Activated naive CD8-positive, alpha-beta T cell treated with anti-CD3 and anti-CD28 coated beads, Interleukin-2, amount 10 ng/mL, durations not matched to agents 7 days and 5 days (primary cell): ENCODE measurements around the gene RTTN. TPM values are rescaled to one million over a fixed set of nuclear protein-coding genes. Genes with fewer than 3 reads are reported as not detected.

ENCODE experiments used
- ATAC-seq: fragments of 150-1000 bp; cut with Tn5 transposase; one replicate; pipeline ENCODE4 v1.10.0; 2021; ENCODE audit warnings: low read depth, moderate library complexity
- POLR2A ChIA-PET: fragments of 350-600 bp; sonication (Branson Sonifier 250); formaldehyde crosslinking; loops from one replicate; lab custom pipeline; 2021; ENCODE audit warnings: antibody characterized with exemption; lab: Charles Lee
- DNase-seq: peaks from one replicate; pipeline ENCODE4 v3.0.0; 2021
- H3K27ac Mint-ChIP-seq: one replicate; pipeline ENCODE4 v1.8.0; 2022; ENCODE audit warnings: mild to moderate bottlenecking, mixed read lengths
- H3K27me3 Mint-ChIP-seq: one replicate; pipeline ENCODE4 v1.8.0; 2022; ENCODE audit warnings: mild to moderate bottlenecking, moderate library complexity, mixed read lengths
- H3K36me3 Mint-ChIP-seq: one replicate; pipeline ENCODE4 v1.8.0; 2021; ENCODE audit warnings: mild to moderate bottlenecking, mixed read lengths
- H3K4me1 Mint-ChIP-seq: one replicate; pipeline ENCODE4 v1.8.0; 2021; ENCODE audit warnings: mixed read lengths
- H3K4me3 Mint-ChIP-seq: one replicate; pipeline ENCODE4 v1.8.0; 2022; ENCODE audit warnings: mild to moderate bottlenecking, moderate library complexity, mixed read lengths
- H3K9me3 Mint-ChIP-seq: one replicate; pipeline ENCODE4 v1.8.0; 2021; ENCODE audit warnings: mixed read lengths
- total RNA-seq, 2 experiments: library from RNA; stranded (reverse); gene quantifications; one replicate each; pipeline ENCODE4 v1.2.3, GENCODE V29; 2021

The RTTN gene
- total RNA-seq, 2 experiments from 2014 or later, result 32.5 to 32.8 TPM

DNA sequence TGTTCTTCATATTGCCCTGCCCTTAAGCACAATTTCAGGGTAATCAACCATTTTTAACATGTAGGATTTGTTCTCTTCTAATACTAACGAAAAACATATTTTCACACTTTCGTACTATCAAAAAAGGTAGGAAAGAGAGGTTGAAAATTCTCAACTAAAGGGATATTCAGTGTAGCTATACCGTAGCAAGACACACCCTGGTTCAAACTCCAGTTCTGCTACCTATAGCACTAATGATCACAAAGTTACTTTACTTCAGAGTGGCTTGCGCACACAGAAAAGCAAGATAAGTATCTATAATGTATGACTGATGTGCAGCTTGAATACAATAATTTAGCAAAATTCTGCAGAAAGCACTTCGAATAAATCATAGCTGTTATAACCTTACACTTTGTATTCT is 132.1 kb downstream of the RTTN start:
- Mint-ChIP-seq H3K9me3 (no peaks in the 10 kb centered on the region), H3K4me1 (peaks cover 7% of the 10 kb centered on the region), H3K27ac (no peak overlapping the region), H3K36me3 (peaks cover 17% of the 10 kb centered on the region), H3K4me3 (no peak overlapping the region), H3K27me3 (no peaks in the 10 kb centered on the region)
- DNase-seq, result no peak
- ATAC-seq, result no peak
- POLR2A ChIA-PET, result no interaction called here

DNA sequence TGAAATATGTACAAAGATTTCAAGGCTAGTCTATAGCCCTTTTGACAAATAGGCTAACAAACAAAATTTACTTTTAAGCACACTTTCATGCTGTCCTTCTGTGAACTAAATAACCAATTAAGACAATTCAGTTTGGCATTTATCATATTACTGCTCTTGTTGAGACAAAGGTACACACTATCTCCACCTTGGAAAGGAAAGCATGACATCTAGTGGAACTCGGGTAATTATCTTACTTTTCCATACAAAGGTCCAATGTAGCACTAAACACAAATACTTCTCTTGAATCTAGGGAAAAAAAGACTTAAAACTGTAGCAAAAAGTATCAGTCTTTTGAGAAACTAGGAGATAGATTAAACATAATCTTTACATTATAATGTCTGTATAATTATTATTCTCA is 132.8 kb downstream of the RTTN start:
- Mint-ChIP-seq H3K36me3 (peaks cover 15% of the 10 kb centered on the region), H3K27me3 (no peaks in the 10 kb centered on the region), H3K4me1 (peaks cover 7% of the 10 kb centered on the region), H3K27ac (no peak overlapping the region), H3K4me3 (no peak overlapping the region), H3K9me3 (no peaks in the 10 kb centered on the region)
- POLR2A ChIA-PET, result no interaction called here
- ATAC-seq (no peak), DNase-seq (no peak)

DNA sequence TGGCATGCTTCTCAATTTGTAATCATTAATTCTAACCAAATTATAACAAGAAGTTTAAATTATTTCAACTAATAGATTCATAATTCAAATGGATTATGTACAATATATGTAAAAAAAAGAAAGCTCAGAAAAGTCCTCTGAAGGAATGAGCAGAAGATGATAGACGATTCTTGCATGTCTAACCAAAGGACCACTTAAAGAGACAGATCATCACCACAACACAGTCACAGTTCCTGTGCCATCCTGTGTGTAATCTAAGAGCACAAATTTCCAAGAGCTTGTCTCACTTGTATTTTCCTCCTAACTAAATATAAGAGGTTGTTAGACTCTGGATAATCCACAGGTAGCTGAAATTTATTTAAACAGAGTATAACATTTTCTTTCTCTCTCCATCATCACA is 135.5 kb downstream of the RTTN start:
- Mint-ChIP-seq H3K36me3 (peaks cover 18% of the 10 kb centered on the region), H3K9me3 (no peaks in the 10 kb centered on the region), H3K27me3 (no peaks in the 10 kb centered on the region), H3K27ac (no peak overlapping the region), H3K4me3 (no peak overlapping the region), H3K4me1 (peaks cover 7% of the 10 kb centered on the region)
- DNase-seq (no peak), ATAC-seq (no peak)
- POLR2A ChIA-PET, result no interaction called here

DNA sequence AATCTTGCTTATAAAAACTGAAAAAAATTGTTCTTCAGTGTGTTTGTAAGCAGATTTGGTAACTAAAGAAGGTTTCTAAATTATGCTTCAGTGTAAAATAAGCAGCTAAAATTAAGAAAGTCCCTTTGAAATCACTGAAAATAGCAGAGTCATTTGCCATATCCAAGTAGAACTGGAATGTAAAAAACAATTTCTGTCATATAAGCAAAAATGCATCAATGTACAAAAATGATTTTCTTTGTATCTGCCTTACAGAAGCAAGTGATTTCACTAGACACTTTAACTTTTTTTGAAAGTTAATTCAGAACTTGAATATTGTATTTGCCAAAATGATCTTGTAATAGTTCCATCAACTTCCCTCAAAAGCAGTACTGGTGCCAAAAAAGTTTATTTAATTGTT is 136.1 kb downstream of the RTTN start:
- H3K36me3 Mint-ChIP-seq, result peaks cover 19% of the 10 kb centered on the region
- ATAC-seq (no peak), DNase-seq (no peak)
- no peaks in the 10 kb centered on the region for H3K27me3 Mint-ChIP-seq
- no peaks in the 10 kb centered on the region for H3K9me3 Mint-ChIP-seq
- peaks cover 7% of the 10 kb centered on the region for H3K4me1 Mint-ChIP-seq
- H3K27ac Mint-ChIP-seq, result no peak overlapping the region
- POLR2A ChIA-PET, result no interaction called here
- no peak overlapping the region for H3K4me3 Mint-ChIP-seq

DNA sequence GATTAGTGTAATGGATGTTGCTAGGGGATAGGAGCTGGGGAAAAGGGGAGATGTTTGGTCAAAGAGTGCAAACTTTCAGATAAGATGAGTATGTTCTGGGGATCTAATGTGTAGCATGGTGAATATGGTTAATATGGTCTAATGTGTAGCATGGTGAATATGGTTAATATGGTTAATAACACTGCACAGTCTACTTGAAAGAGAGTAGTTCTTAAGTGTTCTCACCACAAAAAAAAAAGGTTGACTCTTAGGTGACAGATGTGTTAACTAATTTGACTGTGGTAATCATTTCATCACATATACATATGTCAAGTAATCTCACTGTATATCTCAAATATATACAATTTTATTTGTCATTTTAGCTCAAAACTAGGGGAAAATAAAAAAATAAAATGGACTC is 136.5 kb downstream of the RTTN start:
- Mint-ChIP-seq H3K27me3 (no peaks in the 10 kb centered on the region), H3K27ac (no peak overlapping the region), H3K4me1 (peaks cover 7% of the 10 kb centered on the region), H3K4me3 (no peak overlapping the region), H3K36me3 (peaks cover 20% of the 10 kb centered on the region), H3K9me3 (no peaks in the 10 kb centered on the region)
- POLR2A ChIA-PET, result no interaction called here
- DNase-seq, result no peak
- no peak for ATAC-seq

DNA sequence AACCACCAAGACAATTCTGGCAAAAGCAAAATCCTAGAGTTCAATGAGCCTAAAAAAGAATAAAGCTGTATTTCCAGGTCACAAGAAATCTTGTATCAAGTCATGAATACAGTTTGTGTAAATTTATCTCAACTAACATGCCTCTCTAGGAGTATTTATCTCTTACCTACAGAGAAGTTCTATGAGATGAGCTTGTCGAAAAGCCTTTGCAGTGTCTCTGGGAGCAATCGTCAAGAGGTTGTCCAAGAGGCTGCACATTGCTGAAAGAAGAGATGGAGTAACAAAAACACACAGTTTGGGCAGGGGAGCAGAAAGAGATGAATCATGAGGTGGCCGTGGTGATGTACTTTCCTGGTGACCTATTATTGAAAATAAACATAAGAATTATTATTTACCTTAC is 145.8 kb downstream of the RTTN start:
- Mint-ChIP-seq H3K27me3 (no peaks in the 10 kb centered on the region), H3K36me3 (peaks cover 31% of the 10 kb centered on the region), H3K27ac (no peak overlapping the region), H3K4me1 (peaks cover 4% of the 10 kb centered on the region), H3K9me3 (no peaks in the 10 kb centered on the region), H3K4me3 (no peak overlapping the region)
- POLR2A ChIA-PET, result no interaction called here
- ATAC-seq (no peak), DNase-seq (no peak)

DNA sequence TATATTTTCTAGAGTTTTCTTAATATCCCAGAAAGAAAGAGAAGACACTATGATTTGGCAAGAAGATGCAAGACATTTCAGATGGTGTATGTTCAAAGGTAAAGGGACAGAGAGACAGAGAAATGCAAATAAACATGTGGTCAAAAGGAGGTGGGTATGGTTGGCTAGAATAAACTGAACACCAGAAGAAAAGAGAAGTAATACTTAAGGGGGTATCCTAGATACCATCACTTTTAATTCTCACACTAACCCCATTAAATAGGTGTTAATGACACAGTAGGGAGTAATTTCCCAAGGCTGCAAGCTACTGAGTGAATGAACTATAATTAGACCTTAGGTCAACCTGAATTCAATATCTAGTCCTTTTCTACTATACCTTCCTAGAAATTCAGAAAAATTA is 146.6 kb downstream of the RTTN start:
- peaks cover 30% of the 10 kb centered on the region for H3K36me3 Mint-ChIP-seq

DNA sequence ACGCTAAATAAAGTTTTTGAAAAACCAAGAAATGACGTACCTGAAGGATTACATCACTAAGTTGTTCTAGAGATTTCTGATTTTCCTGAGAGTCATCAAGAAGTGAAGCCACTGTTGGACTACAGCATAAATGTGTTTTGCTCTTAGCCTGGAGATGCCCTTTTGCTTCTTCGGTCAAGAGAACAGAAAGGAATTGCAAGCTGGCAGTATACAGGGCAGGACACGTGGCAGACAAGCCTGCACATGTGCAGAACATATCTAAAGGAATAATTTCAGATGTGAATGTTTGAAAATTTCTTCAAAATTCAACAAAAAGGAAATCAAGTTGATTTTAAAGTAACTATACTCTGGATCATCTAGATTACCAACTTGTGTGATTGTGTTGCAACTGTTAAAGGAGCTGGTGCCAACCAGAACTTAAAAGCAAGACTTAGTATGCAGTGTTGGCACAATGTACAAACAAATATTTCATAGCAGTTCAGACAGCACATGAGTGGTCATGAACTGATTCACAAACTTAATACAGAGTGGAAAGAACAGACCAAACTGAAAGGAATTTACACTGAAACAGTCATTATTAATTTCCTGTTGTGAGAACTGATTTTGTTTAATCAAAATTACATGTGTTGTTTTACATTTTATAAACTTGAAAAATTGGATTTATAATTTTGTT is 157.4 kb downstream of the RTTN start:
- H3K27me3 Mint-ChIP-seq, result no peaks in the 10 kb centered on the region
- H3K4me1 Mint-ChIP-seq, result no peaks in the 10 kb centered on the region
- no peak overlapping the region for H3K4me3 Mint-ChIP-seq
- no peak for ATAC-seq
- peaks cover 33% of the 10 kb centered on the region for H3K36me3 Mint-ChIP-seq
- no peak for DNase-seq
- POLR2A ChIA-PET, result no interaction called here
- no peaks in the 10 kb centered on the region for H3K9me3 Mint-ChIP-seq
- no peak overlapping the region for H3K27ac Mint-ChIP-seq

More for the DNA sequence above, 146.6 kb downstream of the RTTN start:
- Mint-ChIP-seq H3K27me3 (no peaks in the 10 kb centered on the region), H3K9me3 (no peaks in the 10 kb centered on the region), H3K4me1 (peaks cover 4% of the 10 kb centered on the region), H3K27ac (no peak overlapping the region), H3K4me3 (no peak overlapping the region)
- POLR2A ChIA-PET, result no interaction called here
- no peak for DNase-seq
- ATAC-seq, result no peak

DNA sequence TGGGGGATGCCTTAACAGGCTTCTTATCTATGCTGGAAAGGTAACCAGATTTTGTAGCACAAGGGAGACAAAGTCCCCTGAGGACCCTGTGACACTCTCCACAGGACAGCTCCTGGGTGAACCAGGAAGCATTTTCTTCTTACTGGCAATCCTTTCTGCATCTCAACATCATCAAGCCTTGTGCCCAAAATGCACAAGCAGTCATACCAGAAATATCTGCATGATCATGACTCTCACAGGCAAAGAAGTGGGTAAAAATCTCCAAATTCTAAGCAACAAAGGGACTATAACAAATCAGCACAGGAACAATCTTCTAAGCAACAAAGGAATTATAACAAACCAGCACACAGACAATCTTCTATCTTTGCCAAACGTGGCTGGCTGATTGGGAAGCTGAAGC is 158.7 kb downstream of the RTTN start:
- Mint-ChIP-seq H3K27ac (no peak overlapping the region), H3K4me1 (no peaks in the 10 kb centered on the region), H3K9me3 (no peaks in the 10 kb centered on the region), H3K36me3 (peaks cover 39% of the 10 kb centered on the region), H3K4me3 (no peak overlapping the region), H3K27me3 (no peaks in the 10 kb centered on the region)
- DNase-seq (no peak), ATAC-seq (no peak)
- POLR2A ChIA-PET, result no interaction called here

DNA sequence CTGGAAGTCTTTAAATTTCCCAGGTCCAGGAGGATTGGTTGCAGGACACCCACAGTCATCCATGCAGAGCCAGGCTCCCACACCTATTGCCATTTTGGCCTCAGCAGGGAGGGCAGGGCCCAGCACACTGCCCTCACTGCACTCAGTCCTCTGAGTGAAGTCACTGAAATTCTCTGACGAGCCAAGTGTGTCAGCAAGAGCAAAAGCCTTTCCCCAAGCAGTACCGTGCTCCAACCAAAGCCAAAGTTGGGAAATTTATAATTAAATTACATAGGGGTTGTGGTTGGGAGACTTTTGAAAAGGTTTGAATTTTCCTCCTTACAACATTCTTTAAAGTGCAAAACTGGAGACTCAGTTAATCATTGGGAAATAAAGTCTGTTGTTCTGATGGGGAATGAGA is 159.3 kb downstream of the RTTN start:
- POLR2A ChIA-PET, result no interaction called here
- no peaks in the 10 kb centered on the region for H3K9me3 Mint-ChIP-seq
- H3K36me3 Mint-ChIP-seq, result peaks cover 41% of the 10 kb centered on the region
- H3K4me3 Mint-ChIP-seq, result no peak overlapping the region
- ATAC-seq, result no peak
- no peaks in the 10 kb centered on the region for H3K27me3 Mint-ChIP-seq
- no peak overlapping the region for H3K27ac Mint-ChIP-seq
- no peak for DNase-seq
- no peaks in the 10 kb centered on the region for H3K4me1 Mint-ChIP-seq

DNA sequence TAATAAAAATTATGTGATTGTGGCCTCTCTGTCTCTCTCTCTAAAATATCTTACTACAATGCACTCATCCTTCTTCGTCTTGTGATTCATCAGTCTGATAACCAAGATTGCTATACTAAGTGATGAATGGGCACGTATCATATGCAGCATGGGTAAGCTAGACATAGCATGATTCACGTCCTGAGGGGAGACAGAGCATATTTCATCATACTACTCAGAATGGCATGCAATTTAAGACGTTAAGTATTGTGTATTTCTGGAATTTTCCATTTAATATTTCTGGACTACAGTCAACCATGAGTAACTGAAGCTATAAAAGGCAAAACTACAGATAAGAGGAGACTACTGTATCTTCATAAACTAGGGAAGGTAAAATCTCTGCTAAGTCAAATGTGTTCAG is 160.9 kb downstream of the RTTN start:
- no peak overlapping the region for H3K27ac Mint-ChIP-seq
- peaks cover 31% of the 10 kb centered on the region for H3K36me3 Mint-ChIP-seq
- POLR2A ChIA-PET, result no interaction called here
- DNase-seq (no peak), ATAC-seq (no peak)
- no peaks in the 10 kb centered on the region for H3K9me3 Mint-ChIP-seq
- no peak overlapping the region for H3K4me3 Mint-ChIP-seq
- no peaks in the 10 kb centered on the region for H3K27me3 Mint-ChIP-seq
- no peaks in the 10 kb centered on the region for H3K4me1 Mint-ChIP-seq

DNA sequence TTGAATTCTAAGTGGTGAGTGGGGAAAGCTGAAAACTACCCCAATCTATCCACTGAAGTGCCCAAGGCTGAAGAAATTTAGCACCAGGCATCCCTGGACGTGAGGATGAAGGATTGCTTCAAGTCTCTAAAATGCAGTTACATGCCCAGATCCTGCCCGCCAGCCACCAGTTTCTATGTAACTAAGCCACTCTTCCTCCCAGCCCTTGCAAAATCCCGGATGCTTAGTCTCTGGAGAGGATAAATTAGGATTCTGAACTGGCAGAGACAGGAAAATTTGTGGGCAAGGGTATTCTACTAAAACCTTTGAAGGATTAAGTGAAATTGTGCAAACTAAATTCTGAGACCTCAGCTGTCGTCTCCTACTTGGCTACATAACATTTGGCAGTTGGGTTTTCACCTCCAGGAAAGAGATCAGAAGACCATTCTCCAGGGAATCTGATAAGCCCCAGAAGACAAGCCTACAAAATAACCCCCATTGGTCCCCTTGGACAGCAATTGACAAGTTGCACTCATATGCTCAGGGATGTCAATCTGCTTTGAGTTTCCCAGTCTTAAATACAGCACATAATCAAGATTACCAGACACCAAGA is 163.9 kb downstream of the RTTN start:
- ATAC-seq (no peak), DNase-seq (no peak)
- POLR2A ChIA-PET, result no interaction called here
- Mint-ChIP-seq H3K4me3 (no peak overlapping the region), H3K36me3 (peaks cover 38% of the 10 kb centered on the region), H3K27ac (no peak overlapping the region), H3K27me3 (no peaks in the 10 kb centered on the region), H3K4me1 (no peaks in the 10 kb centered on the region), H3K9me3 (no peaks in the 10 kb centered on the region)

DNA sequence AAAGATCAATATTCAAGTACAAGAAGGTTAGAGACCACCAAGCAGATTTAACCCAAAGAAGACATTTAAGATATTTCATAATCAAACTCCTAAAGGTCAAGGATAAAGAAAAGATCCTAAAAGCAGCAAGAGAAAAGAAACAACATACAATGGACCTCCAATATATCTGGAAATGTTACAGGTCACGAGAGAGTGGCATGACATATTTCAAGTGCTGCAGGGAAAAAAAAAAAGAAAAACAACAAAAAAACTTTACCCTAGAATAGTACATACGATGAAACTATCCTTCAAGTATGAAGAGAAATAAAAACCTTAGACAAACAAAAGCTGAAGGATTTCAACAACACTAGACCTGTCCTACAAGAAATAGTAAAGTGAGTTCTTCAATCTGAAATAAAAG is 166.3 kb downstream of the RTTN start:
- POLR2A ChIA-PET, result no interaction called here
- H3K27me3 Mint-ChIP-seq, result no peaks in the 10 kb centered on the region
- peaks cover 2% of the 10 kb centered on the region for H3K9me3 Mint-ChIP-seq
- no peak overlapping the region for H3K27ac Mint-ChIP-seq
- no peak for DNase-seq
- ATAC-seq, result no peak
- no peaks in the 10 kb centered on the region for H3K4me1 Mint-ChIP-seq
- no peak overlapping the region for H3K4me3 Mint-ChIP-seq
- H3K36me3 Mint-ChIP-seq, result peaks cover 49% of the 10 kb centered on the region

DNA sequence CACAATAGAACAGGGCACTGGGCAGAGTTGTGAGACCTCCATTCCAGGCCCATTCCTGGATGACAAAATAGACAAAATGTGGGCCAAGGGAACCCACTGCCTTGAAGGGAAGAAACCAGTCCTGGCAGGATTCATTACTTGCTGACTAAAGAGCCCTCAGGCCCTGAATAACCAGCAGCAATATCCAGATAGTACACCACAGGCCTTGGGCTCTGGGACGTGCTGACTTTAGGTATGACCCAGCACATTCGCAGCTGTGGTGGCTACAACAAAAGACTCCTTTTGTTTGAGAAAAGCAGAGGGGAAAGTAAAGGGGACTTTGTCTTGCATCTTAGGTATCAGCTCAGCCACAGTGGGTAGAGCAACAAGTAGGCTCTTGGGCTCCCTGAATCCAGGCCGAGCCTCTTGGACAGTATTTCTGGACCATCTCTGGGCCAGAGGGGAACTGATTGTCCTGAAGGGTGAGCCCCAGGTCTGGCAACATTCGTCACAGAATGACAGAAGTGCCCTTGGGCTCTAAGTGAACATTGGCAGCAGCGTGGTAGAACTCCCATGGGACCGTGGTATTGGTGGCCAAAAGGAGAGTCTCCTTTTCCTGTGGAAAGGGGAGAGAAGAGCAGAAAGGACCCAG is 167.9 kb downstream of the RTTN start:
- POLR2A ChIA-PET, result no interaction called here
- Mint-ChIP-seq H3K27ac (no peak overlapping the region), H3K27me3 (no peaks in the 10 kb centered on the region), H3K36me3 (peaks cover 54% of the 10 kb centered on the region), H3K4me3 (no peak overlapping the region), H3K9me3 (peaks cover 2% of the 10 kb centered on the region), H3K4me1 (no peaks in the 10 kb centered on the region)
- DNase-seq (no peak), ATAC-seq (no peak)
